GM20431 (cell line): ENCODE data around the gene SGF29.
"Not testable (repeated sequence)": the region's sequence is repeated elsewhere in the genome, so short reads cannot be mapped to it uniquely, and the experiment has no call there.

ENCODE experiments used
- in situ Hi-C: fragments of 300-500 bp; cut with MseI, MboI; formaldehyde crosslinking; loops from one replicate; pipeline ENCODE4 v1.15.0; 2020; ENCODE audit warnings: low sequenced_read_pairs; ENCODE audit not compliant: unreplicated experiment

SGF29 gene

DNA sequence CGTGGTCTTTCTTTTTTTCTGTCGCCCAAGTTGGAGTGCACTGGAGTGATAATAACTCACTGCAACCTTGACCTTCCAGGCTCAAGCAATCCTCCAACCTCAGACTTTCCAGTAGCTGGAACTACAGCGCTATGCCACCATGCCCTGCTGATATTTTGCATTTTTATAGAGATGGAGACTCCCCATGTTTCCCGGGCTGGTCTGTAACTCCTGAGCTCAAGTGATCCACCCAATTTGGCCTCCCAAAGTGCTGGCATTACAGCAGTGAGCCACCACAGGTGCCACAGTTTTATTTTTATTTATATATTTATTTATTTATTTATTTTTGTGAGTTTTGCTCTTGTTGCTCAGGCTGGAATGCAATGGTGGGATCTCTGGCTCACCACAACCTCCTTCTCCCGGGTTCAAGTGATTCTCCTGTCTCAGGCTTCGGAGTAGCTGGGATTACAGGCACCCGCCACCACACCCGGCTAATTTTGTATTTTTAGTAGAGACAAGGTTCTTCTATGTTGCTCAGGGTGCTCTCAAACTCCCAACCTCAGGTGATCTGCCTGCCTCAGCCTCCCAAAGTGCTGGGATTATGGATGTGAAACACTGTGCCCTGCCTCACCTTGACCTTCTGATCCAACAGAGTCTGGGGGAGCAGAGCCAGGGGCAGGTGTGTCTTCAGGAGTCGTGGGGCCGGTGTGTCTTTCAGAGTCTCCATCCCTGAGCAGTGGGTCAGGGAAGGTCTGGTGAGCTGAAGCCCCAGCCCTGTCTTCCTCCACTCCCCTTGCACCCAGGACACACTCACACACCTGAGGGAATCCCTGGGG, 54.2 kb downstream of the SGF29 start:
- in situ Hi-C loops: not testable (repeated sequence)

- in situ Hi-C loops: not testable (repeated sequence)
These were observed 54.7 kb downstream of the SGF29 start for GRCh38 chr16:28608496-28608808.

- in situ Hi-C loops: not testable (repeated sequence)
These were observed 55.3 kb downstream of the SGF29 start for GRCh38 chr16:28608867-28609596.

GRCh38 chr16:28609631-28610594, 56.2 kb downstream of the SGF29 start, which contains the start of gene SULT1A1:
TSS of gene SULT1A1 (minus strand) at chr16:28610044. CDS start at chr16:28608855, 1,189 bp downstream.
- in situ Hi-C loops: no loop called here

DNA sequence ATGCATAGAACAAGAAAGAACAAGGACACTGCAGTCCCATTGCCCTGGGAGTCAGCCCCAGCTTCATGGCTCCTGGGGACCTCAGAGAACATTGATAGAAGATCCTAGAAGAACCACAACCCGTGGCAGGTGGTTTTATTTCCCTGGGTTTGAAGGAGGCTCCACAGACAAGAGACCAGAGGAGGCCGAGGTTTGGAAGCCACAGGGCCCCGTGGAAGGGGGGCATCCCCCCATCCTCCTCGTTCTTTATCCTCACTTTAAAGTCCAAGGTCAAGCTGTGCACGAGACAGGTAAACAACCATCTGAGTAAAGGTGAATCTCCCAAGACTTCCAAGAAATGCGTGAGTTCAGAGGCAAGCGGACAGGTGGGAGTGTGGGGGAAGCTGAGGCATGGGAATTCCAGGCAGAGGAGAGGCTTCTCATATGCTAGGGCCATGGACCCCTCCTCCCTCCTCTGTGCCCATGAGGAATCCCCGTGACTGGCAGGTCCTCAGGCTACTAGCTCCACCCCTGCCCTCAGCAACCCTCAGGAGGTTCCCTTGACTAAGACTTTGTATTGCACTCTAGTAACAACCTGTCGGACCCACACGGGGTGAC, 57.0 kb downstream of the SGF29 start:
- in situ Hi-C loops: no loop called here

DNA sequence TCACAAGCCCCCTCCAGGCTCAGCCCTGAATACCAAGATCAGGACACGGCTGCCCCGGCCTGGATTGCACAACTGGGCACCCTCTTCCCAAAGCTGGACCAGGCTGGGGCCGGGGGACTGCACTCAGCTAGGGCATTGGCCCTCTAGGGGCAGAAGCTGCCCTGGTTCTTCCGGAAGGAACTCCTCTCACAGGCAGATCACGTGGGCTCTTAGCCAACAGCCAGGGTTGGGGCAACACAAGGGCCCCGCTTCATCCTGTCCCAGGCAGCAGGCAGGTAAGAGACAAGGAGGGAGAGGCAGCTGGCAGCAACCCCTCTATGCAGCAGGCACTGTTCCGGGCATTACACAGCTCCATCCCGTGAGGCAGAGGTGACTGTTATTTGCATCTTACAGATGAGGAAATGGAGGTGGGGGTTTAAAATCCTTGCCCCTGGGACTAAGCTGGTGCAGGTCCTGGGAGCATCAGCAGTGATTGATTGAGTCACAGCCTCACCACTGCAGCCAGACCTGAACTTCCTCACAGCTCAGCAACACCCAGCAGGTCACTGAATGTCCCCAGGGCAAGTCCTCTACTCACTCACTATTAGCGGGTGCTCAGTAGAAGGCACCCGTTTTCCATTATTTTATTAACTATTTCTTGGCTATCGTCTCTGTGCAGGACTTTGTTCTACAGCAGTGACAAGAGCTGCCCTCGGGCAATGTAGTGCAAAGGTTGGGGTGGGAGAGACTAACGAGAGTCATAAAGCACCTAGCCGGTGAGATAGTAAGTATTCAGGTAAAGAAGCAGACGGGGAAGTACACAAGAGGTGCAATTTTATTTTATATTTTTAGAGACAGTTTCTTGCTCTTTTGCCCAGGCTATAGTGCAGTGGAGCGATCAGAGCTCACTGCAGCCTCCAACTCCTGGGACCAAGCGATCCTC, 58.9 kb downstream of the SGF29 start:
- in situ Hi-C loops: not testable (repeated sequence)

DNA sequence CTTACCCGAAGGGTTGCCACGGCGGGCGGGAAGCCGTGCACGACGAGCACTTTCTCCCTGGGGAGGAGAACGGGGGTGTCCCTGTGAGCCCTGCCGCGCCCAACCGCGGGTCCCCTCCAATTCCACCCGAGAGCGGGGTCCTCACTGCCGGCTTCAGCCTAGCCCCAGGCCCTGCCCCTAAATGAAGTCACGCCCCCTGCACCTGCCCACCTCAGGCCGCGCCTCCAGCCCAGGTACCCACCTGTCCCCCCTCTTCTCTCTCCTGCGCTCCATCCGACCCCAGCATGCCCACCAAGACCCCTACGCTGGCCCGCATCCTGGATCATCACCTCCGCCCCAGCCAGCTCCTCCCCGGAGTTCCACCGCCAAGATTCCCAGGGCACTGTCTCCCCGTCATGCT, 60.2 kb downstream of the SGF29 start:
- in situ Hi-C loops: not testable (repeated sequence)

- in situ Hi-C loops: not testable (repeated sequence)
These were observed 60.8 kb downstream of the SGF29 start for GRCh38 chr16:28614561-28614960.

- in situ Hi-C loops: not testable (repeated sequence)
These were observed 61.9 kb downstream of the SGF29 start for GRCh38 chr16:28615486-28616223.

DNA sequence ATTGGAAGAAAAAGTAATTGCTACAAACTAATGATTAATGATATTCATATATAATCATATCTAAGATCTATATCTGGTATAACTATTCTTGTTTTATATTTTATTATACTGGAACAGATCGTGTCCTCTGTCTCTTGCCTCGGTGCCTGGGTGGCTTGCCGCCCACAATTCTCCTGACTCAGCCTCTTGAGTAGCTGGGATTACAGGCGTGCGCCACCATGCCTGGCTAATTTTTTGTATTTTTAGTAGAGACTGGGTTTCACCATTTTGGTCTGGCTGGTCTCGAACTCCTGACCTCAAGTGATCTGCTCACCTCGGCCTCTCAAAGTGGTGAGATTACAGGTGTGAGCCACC, 62.5 kb downstream of the SGF29 start:
- in situ Hi-C loops: not testable (repeated sequence)

DNA sequence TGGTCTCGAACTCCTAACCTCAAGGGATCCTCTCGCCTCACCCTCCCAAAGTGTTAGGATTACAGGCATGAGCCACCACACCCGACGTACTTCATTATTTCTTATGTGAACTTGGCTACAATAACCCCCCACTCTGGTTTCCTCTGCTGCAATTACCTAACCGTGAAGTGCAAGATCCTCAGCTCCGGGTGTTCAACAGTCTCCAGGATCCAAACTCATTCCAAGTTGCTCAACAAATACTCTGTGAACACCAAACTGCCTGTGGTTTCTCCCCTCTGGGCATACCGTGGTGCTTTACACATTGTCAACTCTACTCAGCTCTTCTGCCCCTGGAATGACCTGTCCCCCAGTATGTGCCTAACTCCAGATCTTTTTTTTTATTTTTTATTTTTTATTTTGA, 62.9 kb downstream of the SGF29 start:
- in situ Hi-C loops: no loop called here

- in situ Hi-C loops: no loop called here
These were observed 64.2 kb downstream of the SGF29 start for GRCh38 chr16:28617874-28618273.

GRCh38 chr16:28620316-28620715, 66.6 kb downstream of the SGF29 start:
- in situ Hi-C loops: not testable (repeated sequence)

DNA sequence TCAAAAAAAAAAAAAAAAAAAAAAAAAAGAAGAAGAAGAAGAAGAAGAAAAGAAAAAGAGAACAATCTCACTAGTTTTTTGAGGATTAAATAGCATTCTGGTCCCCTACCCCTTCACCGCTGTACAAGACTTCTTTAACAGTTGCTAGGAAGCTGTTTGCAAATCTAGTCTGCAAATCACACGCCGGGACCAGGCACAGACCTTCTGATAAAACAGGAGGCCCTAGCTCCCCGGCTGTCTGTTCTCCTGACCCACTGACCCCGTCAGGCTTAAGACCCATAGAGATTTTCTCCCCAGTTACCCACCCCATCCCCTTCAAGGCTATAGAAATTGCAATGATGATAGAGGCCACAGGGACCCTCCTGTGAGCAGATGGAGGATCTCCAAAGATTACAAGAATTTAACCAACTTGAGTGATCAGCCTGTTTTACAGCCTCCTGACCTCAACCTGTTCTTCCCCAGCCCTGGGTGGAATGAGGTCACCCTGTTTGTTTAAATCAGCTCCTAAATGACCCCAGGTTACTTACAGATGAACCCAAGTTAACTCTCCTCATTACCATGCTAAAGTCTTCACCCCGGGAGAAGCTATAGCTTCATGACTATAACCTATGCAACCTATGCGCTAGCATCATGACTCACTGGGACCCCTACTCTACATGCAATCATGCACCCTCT, 67.9 kb downstream of the SGF29 start:
- in situ Hi-C loops: no loop called here

DNA sequence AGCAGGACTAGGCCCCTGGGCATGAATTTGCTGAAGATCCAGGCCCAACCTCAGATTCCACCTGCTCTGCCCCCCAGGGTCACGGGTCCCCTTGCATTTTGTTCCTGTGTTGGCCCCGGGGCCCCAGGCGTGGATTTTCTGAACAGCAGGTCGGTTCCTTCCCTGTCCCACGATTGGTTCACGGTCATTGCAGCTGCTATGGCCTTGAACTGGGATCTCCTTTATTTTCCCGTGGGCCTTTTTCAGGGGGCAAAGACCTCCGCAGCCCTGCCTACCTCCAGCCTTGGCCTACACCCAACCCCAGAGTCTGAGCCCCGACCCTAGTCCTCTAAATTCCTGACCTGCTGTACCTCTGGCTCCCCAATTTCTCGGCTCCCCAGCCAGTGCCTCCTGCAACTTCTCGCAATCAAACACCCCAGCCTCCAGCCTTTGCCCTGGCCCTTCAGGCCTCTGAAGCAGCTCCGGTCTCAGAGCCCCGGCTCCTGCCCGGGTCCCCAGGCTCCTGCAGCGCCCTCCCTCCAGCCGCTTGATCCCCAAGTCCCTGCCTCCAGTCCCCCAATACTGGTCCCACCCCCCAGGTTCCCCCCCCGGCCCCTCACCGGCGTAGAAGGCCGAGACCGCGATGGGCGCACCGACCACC, 68.9 kb downstream of the SGF29 start:
- in situ Hi-C loops: not testable (repeated sequence)

DNA sequence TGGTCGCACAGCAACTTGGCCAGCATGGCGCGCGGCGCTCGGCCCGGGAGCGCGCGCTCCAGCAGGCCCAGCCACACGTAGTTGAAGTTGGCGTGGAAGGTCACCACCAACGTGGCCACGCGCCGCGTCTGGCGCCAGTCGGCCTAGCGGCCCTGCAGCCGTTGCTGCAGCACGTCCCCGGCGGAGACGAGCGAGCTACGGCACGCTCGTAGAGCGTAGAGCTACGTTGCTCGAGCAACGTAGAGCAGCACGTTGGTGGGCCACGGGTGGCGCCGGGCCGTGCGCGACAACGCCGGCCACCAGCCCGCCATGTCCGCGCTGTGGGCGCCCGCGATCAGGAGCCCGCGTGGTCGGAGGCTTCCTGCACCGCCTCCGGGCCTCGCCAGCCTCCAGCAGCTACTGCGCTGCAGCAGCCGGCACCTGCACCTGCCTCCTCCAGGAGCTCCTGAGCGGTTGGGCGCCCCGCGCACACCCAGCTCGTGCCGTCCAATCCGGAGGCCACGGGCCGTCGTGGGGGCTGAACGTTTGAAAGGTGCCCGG, 69.5 kb downstream of the SGF29 start:
- in situ Hi-C loops: no loop called here

- in situ Hi-C loops: not testable (repeated sequence)
These were observed 77.2 kb downstream of the SGF29 start for GRCh38 chr16:28630905-28631304.
